Natural killer cell (primary cell): ENCODE results near the gene ERFE. TPM values are rescaled to one million over a fixed set of nuclear protein-coding genes. Genes with fewer than 3 reads are reported as not detected.

Source experiments
- ATAC-seq, 3 donors: fragments of 150-1000 bp in 2 of 3; fragments of 200-7000 bp in 1 of 3; cut with Tn5 transposase; 1 replicate in 1 of 3; 2 replicates in 2 of 3; pipeline ENCODE4 v1.10.0; 2021; ENCODE audit warnings: mild to moderate bottlenecking in 2 of 3, moderate library complexity in 2 of 3
- DNase-seq, 2 donors: peaks; one replicate each; pipeline versions ENCODE4 v3.0.0 to v3.0.0-alpha.2; 2013 to 2021; ENCODE audit warnings: mixed read lengths in 1 of 2
- H3K27ac ChIP-seq: one replicate; pipeline ENCODE4 v1.5.1; 2013; ENCODE audit warnings: mild to moderate bottlenecking, low read length
- H3K27me3 ChIP-seq: one replicate; pipeline ENCODE4 v1.6.1; 2013; ENCODE audit warnings: low read length; ENCODE audit not compliant: control insufficient read depth, insufficient read depth
- H3K36me3 ChIP-seq: one replicate; pipeline ENCODE4 v1.6.1; 2013; ENCODE audit warnings: low read length; ENCODE audit not compliant: control insufficient read depth, insufficient read depth
- H3K4me1 ChIP-seq: one replicate; pipeline ENCODE4 v1.6.1; 2013; ENCODE audit warnings: low read length; ENCODE audit not compliant: control insufficient read depth, insufficient read depth
- H3K4me3 ChIP-seq: one replicate; pipeline ENCODE4 v1.5.1; 2013; ENCODE audit warnings: low read length
- H3K9me3 ChIP-seq: one replicate; pipeline ENCODE4 v1.6.1; 2013; ENCODE audit warnings: low read length; ENCODE audit not compliant: control insufficient read depth, insufficient read depth
- H3K27ac Mint-ChIP-seq, 2 donors: one replicate each; pipeline ENCODE4 v1.8.0; 2022; ENCODE audit warnings: mild to moderate bottlenecking in 2 of 2, mixed read lengths in 2 of 2, moderate library complexity in 1 of 2
- H3K27me3 Mint-ChIP-seq, 2 donors: one replicate each; pipeline ENCODE4 v1.8.0; 2022; ENCODE audit warnings: low read depth in 2 of 2, mixed read lengths in 2 of 2
- H3K36me3 Mint-ChIP-seq: one replicate; pipeline ENCODE4 v1.8.0; 2022; ENCODE audit warnings: mixed read lengths
- H3K4me1 Mint-ChIP-seq, 2 donors: one replicate each; pipeline ENCODE4 v1.8.0; 2022; ENCODE audit warnings: mixed read lengths in 2 of 2
- H3K4me3 Mint-ChIP-seq: one replicate; pipeline ENCODE4 v1.8.0; 2022; ENCODE audit warnings: mild to moderate bottlenecking, moderate library complexity, mixed read lengths
- H3K9me3 Mint-ChIP-seq, 2 donors: one replicate each; pipeline ENCODE4 v1.8.0; 2022; ENCODE audit warnings: mixed read lengths in 2 of 2
- WGBS: methylation state at CpG from one replicate; pipeline ENCODE4 v1.1.7; 2013; ENCODE audit warnings: missing lambda C conversion rate; ENCODE audit not compliant: insufficient coverage; 5-methylcytosine and 5-hydroxymethylcytosine counted together
- intact Hi-C: fragments of 100-400 bp; cut with micrococcal nuclease; formaldehyde crosslinking; loops from one replicate; pipeline ENCODE4 v1.14.2; 2022
- total RNA-seq, 4 donors: library from RNA; stranded (reverse); fragments of 120-200 nt in 1 of 4; gene quantifications; one replicate each; pipeline versions ENCODE4 v1.2.3 to v1.2.4, GENCODE V29; 2013 to 2022
- TF ChIP-seq, protein P1 (sequence below): fragments of 200-600 bp; IDR thresholded peaks from one replicate; pipeline ENCODE4 v1.8.0; 2022; ENCODE audit warnings: antibody characterized with exemption

Gene ERFE
- total RNA-seq, 3 donors from 2014 or later (not counting 1 experiment from before 2014, with no cell fraction given), result 0.33 to 4.8 (median 4.3) TPM

- no peaks in the 10 kb centered on the region for H3K27me3 ChIP-seq
- DNase-seq (no peak), ATAC-seq (no peak)
- peaks cover 9% of the 10 kb centered on the region for H3K36me3 Mint-ChIP-seq
- H3K27ac ChIP-seq, result no peak overlapping the region
- H3K36me3 ChIP-seq, result no peaks in the 10 kb centered on the region
- 53% methylated on average over 11 of the region's 11 CpGs for WGBS
- intact Hi-C loops, result no loop called here
- H3K4me1 Mint-ChIP-seq, result no peaks in the 10 kb centered on the region
- peaks cover 7 to 12% of the 10 kb centered on the region in 2 donors for H3K27me3 Mint-ChIP-seq
- peaks cover 5 to 7% of the 10 kb centered on the region in 2 donors for H3K9me3 Mint-ChIP-seq
- no peaks in the 10 kb centered on the region for H3K4me1 ChIP-seq
- no peak overlapping the region for H3K4me3 ChIP-seq
- no peaks in the 10 kb centered on the region for H3K9me3 ChIP-seq
- no peak overlapping the region for H3K4me3 Mint-ChIP-seq
- TF ChIP-seq, protein P1, sequence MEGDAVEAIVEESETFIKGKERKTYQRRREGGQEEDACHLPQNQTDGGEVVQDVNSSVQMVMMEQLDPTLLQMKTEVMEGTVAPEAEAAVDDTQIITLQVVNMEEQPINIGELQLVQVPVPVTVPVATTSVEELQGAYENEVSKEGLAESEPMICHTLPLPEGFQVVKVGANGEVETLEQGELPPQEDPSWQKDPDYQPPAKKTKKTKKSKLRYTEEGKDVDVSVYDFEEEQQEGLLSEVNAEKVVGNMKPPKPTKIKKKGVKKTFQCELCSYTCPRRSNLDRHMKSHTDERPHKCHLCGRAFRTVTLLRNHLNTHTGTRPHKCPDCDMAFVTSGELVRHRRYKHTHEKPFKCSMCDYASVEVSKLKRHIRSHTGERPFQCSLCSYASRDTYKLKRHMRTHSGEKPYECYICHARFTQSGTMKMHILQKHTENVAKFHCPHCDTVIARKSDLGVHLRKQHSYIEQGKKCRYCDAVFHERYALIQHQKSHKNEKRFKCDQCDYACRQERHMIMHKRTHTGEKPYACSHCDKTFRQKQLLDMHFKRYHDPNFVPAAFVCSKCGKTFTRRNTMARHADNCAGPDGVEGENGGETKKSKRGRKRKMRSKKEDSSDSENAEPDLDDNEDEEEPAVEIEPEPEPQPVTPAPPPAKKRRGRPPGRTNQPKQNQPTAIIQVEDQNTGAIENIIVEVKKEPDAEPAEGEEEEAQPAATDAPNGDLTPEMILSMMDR, result no peak
- no peak overlapping the region for H3K27ac Mint-ChIP-seq
Observed at GRCh38 chr2:238117199-238118154, 41.3 kb upstream of the ERFE start.

GRCh38 chr2:238119756-238120462, 38.9 kb upstream of the ERFE start:
- Mint-ChIP-seq H3K4me1 (no peaks in the 10 kb centered on the region), H3K27ac (no peak overlapping the region), H3K27me3 (peaks cover 0 to 12% of the 10 kb centered on the region in 2 donors), H3K4me3 (no peak overlapping the region), H3K9me3 (no peaks in the 10 kb centered on the region), H3K36me3 (no peaks in the 10 kb centered on the region)
- WGBS, result 52% methylated on average over 15 of the region's 15 CpGs
- H3K4me1 ChIP-seq, result no peaks in the 10 kb centered on the region
- TF ChIP-seq, protein P1, result no peak
- intact Hi-C loops, result no loop called here
- H3K36me3 ChIP-seq, result no peaks in the 10 kb centered on the region
- no peaks in the 10 kb centered on the region for H3K9me3 ChIP-seq
- no peak for ATAC-seq
- no peaks in the 10 kb centered on the region for H3K27me3 ChIP-seq
- no peak overlapping the region for H3K27ac ChIP-seq
- no peak for DNase-seq
- no peak overlapping the region for H3K4me3 ChIP-seq

DNA sequence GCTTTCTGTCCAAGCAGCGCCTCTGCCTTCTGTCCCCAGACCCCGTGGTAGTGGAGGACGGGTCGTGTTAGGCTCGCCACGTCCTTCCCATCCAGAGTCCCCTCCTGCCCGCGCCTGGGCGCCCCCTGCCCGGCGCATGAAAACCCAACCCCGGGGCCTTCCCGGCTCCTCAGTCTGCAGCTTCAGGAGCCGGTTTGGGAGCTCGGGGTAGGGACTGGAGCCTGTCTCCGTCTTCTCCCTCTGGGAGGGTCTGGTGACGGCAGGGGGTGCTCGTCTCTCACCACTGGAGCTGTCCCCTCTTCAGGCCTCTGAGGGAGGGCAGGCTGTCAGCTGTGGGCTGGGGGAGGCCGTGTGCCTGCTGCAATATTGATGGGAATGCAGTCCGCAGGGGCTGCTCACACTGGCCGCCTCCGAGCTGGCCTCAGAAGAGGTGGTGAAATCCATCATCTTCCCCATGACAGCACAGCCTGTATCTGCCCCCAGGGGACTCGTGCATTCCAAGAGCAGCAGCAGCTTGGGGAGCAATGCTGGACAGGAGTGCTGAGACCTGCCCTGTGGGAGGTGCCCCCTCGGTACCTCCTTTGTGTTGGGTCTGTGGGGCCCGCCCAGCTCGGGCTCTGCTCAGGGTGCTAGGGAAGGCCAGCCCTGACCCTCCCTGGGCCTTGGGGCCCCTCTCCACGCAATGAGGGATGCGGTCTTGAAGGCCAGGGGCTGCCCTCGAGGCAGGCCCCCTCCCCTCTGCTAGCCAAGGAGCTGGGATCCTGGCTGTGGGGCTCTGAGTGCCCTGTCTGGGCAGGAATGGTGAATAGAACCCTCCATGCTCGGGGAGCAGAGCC, 38.1 kb upstream of the ERFE start:
- no peak for DNase-seq
- H3K4me1 Mint-ChIP-seq, result no peaks in the 10 kb centered on the region
- 76% methylated on average over 29 of the region's 30 CpGs for WGBS

More for the DNA sequence above, 38.1 kb upstream of the ERFE start:
- Histone ChIP-seq H3K9me3 (no peaks in the 10 kb centered on the region), H3K36me3 (no peaks in the 10 kb centered on the region), H3K27ac (no peak overlapping the region), H3K27me3 (no peaks in the 10 kb centered on the region), H3K4me3 (no peak overlapping the region), H3K4me1 (no peaks in the 10 kb centered on the region)
- no peak for ATAC-seq
- intact Hi-C loops, result no loop called here
- Mint-ChIP-seq H3K36me3 (no peaks in the 10 kb centered on the region), H3K27ac (no peak overlapping the region), H3K9me3 (no peaks in the 10 kb centered on the region), H3K4me3 (no peak overlapping the region), H3K27me3 (peaks cover 0 to 12% of the 10 kb centered on the region in 2 donors)
- TF ChIP-seq, protein P1, result no peak
